Neural cell (in vitro differentiated cells): ENCODE measurements around the gene TICRR.

Source experiments
- CTCF ChIP-seq: fragments of 450-650 bp; IDR thresholded peaks from 2 replicates; pipeline ENCODE4 v1.5.1; 2014; ENCODE audit warnings: antibody characterized with exemption, mild to moderate bottlenecking, moderate library complexity; ENCODE audit not compliant: poor library complexity, severe bottlenecking
- EZH2 ChIP-seq: fragments of 200-600, 300-800 bp; shearing (Covaris generic), sonication (generic); IDR thresholded peaks from 2 replicates; pipeline ENCODE4 v1.6.1; 2014; ENCODE audit warnings: antibody characterized with exemption, low read length, borderline replicate concordance, mild to moderate bottlenecking; ENCODE audit not compliant: insufficient read depth, poor library complexity, severe bottlenecking
- MXI1 ChIP-seq: fragments of 450-650 bp; conservative IDR thresholded peaks from 2 replicates; pipeline ENCODE4 v1.6.1; 2014; ENCODE audit warnings: antibody characterized with exemption, mild to moderate bottlenecking; ENCODE audit not compliant: poor library complexity, severe bottlenecking
- POLR2AphosphoS5 ChIP-seq: IDR thresholded peaks from 2 replicates; pipeline ENCODE4 v1.6.1; 2012

GRCh38 chr15:89623165-89623564 is 47.9 kb downstream of the TICRR start:
- no peak for TF ChIP-seq CTCF
- TF ChIP-seq MXI1, result no peak
- TF ChIP-seq EZH2, result no peak
- no peak for TF ChIP-seq POLR2AphosphoS5
